ENCODE data around the gene SPRED2.

The SPRED2 gene

GRCh38 chr2:65425276-65425675 is 7.1 kb downstream of the SPRED2 start:
- TF ChIP-seq, protein P1, sequence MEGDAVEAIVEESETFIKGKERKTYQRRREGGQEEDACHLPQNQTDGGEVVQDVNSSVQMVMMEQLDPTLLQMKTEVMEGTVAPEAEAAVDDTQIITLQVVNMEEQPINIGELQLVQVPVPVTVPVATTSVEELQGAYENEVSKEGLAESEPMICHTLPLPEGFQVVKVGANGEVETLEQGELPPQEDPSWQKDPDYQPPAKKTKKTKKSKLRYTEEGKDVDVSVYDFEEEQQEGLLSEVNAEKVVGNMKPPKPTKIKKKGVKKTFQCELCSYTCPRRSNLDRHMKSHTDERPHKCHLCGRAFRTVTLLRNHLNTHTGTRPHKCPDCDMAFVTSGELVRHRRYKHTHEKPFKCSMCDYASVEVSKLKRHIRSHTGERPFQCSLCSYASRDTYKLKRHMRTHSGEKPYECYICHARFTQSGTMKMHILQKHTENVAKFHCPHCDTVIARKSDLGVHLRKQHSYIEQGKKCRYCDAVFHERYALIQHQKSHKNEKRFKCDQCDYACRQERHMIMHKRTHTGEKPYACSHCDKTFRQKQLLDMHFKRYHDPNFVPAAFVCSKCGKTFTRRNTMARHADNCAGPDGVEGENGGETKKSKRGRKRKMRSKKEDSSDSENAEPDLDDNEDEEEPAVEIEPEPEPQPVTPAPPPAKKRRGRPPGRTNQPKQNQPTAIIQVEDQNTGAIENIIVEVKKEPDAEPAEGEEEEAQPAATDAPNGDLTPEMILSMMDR (IDR thresholded peaks at IDR 0.05; ENCODE audit: insufficient read depth, low read length, missing control alignments) = no peak
- H3K4me3 ChIP-seq (ENCODE audit: low read depth, low read length) = no peak overlapping the region
- POLR2A ChIA-PET = no interaction called here
- DNase-seq (ENCODE audit: low read depth, low spot score) = no peak
- CTCF ChIA-PET = interaction anchor here (1.6 kb wide), 1 partner anchor 49 kb away, joined by 3 read pairs; no protein-coding TSS in a partner anchor

GRCh38 chr2:65424391-65424790 is 8.0 kb downstream of the SPRED2 start:
- no peak for DNase-seq (ENCODE audit: low read depth, low spot score)
- ChIA-PET CTCF (interaction anchor here (1.0 kb wide), 1 partner anchor 104 kb away, joined by 3 read pairs; no protein-coding TSS in a partner anchor), POLR2A (no interaction called here)
- H3K4me3 ChIP-seq (ENCODE audit: low read depth, low read length) = no peak overlapping the region
- TF ChIP-seq, protein P1 (IDR thresholded peaks at IDR 0.05; ENCODE audit: insufficient read depth, low read length, missing control alignments) = no peak

GRCh38 chr2:65421432-65421748 is 11.0 kb downstream of the SPRED2 start:
- ChIA-PET POLR2A (no interaction called here), CTCF (no interaction called here)
- H3K4me3 ChIP-seq (ENCODE audit: low read depth, low read length) = no peak overlapping the region
- TF ChIP-seq, protein P1 (IDR thresholded peaks at IDR 0.05; ENCODE audit: insufficient read depth, low read length, missing control alignments) = no peak
- DNase-seq (ENCODE audit: low read depth, low spot score) = no peak

GRCh38 chr2:65420712-65421431 is 11.5 kb downstream of the SPRED2 start:
- TF ChIP-seq, protein P1 (IDR thresholded peaks at IDR 0.05; ENCODE audit: insufficient read depth, low read length, missing control alignments) = no peak
- POLR2A ChIA-PET = no interaction called here
- no peak overlapping the region for H3K4me3 ChIP-seq (ENCODE audit: low read depth, low read length)
- CTCF ChIA-PET = interaction anchor here (0.7 kb wide), 1 partner anchor 13 kb away, joined by 4 read pairs; no protein-coding TSS in a partner anchor
- no peak for DNase-seq (ENCODE audit: low read depth, low spot score)

DNA sequence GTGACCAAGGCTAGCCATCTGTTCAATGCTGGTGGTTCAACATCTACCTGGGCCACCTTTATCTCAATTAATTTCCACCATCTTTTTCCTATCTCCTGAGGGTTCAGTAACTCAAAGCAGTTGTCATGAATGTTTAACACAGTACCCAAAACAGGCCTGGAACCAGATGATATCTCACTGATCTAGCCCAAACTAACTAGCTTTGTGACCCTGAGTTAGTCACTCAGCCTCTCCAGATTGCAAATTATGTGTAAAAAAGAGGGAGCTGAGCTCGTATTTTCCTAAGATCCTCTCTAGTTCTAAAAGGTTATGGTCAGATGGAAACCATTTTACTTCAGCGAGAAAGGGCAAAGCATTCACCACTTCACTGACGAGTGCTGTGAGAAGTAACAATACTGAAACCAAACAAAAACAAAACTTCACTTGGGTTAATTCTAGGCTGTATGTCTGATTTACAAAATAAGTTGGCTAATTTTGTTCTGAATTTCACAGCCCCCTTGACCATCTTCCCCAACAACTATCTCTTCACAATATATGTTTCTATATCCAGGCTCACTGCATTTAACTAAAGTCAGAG is 14.8 kb downstream of the SPRED2 start:
- ChIA-PET CTCF (interaction anchor here (0.8 to 1.3 kb wide), 2 partner anchors 15 to 362 kb away, joined by 3 read pairs; partner anchors contain the start of gene CEP68), POLR2A (interaction anchor here (0.7 kb wide), 1 partner anchor 13 kb away, joined by 3 read pairs; no protein-coding TSS in a partner anchor)
- H3K4me3 ChIP-seq (ENCODE audit: low read depth, low read length) = no peak overlapping the region

DNA sequence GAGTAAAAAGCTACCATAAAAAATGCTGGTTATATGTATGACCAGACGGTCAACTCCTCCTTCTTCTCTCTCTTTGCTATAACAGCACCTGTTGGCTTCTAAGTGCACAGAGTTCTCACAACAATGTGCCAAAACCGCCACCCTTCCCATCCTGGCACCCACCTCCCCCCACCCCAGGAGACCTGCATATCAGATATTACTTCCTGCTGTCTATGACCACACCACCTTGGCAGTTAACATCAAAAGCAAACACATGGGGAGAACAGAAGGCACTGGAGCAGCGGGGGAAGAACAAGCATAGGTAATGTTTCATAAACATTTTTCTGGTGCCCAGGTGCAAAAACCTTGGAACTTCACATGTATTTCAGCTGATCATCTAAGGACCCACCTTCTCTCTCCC is 15.5 kb downstream of the SPRED2 start:
- TF ChIP-seq, protein P1 (IDR thresholded peaks at IDR 0.05; ENCODE audit: insufficient read depth, low read length, missing control alignments) = no peak
- H3K4me3 ChIP-seq (ENCODE audit: low read depth, low read length) = no peak overlapping the region
- no peak for DNase-seq (ENCODE audit: low read depth, low spot score)
- ChIA-PET POLR2A (interaction anchor here (0.7 kb wide), 1 partner anchor 13 kb away, joined by 3 read pairs; no protein-coding TSS in a partner anchor), CTCF (interaction anchor here (1.3 kb wide), 1 partner anchor 14 kb away, joined by 3 read pairs; no protein-coding TSS in a partner anchor)

More for the DNA sequence above, 14.8 kb downstream of the SPRED2 start:
- no peak for DNase-seq (ENCODE audit: low read depth, low spot score)
- TF ChIP-seq, protein P1 (IDR thresholded peaks at IDR 0.05; ENCODE audit: insufficient read depth, low read length, missing control alignments) = no peak
